ENCODE data around the gene DNAJC4. TPM values are rescaled to one million over a fixed set of nuclear protein-coding genes. Genes with fewer than 3 reads are reported as not detected.
A peak's percentile ranks its signal among the peaks of the same experiment; 100 is the strongest.

The DNAJC4 gene
- total RNA-seq, 1 experiment from 2014 or later = 26.0 TPM

DNA sequence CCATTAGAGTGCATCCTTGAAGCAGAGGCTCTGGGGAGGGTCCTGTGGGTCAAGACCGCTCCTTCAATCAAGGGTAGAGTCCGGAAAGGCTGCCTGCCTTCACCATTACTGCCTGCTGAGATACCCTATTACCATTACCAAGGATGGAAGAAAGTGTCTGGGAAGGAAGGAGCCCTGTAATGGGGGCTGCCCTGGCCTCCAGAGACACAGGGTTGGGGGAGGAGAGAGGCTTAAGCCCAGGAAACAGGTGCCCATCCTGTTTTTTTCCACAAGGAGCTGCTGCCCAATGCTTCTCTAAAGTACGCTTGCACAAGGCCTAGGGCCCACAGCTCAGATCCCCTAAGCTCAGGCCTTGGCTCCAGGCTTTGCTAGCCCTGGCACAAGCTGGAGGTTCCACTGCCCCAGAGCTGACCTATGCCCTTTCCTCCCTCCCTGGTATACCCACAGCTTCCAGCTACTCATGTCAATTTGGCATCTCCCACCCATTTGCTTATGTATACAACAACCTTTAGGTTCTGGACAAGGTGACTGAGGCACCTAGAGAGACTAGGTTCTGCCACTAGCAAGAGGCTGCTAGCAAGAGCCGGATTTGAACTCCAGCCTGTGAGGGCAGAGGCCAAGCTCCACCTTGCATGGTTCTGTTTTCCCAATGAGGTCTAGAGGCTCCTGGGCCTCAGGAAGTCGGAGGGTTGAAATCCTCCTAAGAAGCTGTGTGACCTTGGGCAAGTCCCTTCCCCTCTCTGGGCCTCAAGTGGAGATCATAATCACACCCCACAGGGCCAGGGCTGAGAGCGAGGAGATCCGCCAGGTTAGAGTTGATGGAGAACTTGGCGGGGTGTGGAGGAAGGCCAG, 19.4 kb downstream of the DNAJC4 start:
- H3K9me3 Mint-ChIP-seq = no peaks in the 10 kb centered on the region
- H3K27me3 Mint-ChIP-seq (ENCODE audit: low read depth) = no peaks in the 10 kb centered on the region
- CTCF ChIA-PET = interaction anchor here (0.6 to 5.3 kb wide), 23 partner anchors 7 to 599 kb away, joined by 3 to 75 read pairs (median 13); partner anchors contain the start of genes CATSPERZ, CCDC88B, DNAJC4 and ESRRA
- H3K4me1 Mint-ChIP-seq = peaks cover 42% of the 10 kb centered on the region
- no peak for DNase-seq (ENCODE audit: low spot score)
- ATAC-seq = peak; percentile 9
- POLR2A ChIA-PET = interaction anchor here (0.9 to 3.7 kb wide), 7 partner anchors 9 to 97 kb away, joined by 3 to 25 read pairs (median 4); partner anchors contain the start of genes FKBP2, NUDT22, PRDX5 and STIP1
- no peaks in the 10 kb centered on the region for H3K36me3 Mint-ChIP-seq
- TF ChIP-seq NFE2L1 (CRISPR knock-in tag; IDR thresholded peaks at IDR 0.05) (no peak), SMAD4 (CRISPR knock-in tag; IDR thresholded peaks at IDR 0.05) (no peak), EMX1 (CRISPR knock-in tag; IDR thresholded peaks at IDR 0.05) (no peak), GTF2I (CRISPR knock-in tag; conservative IDR thresholded peaks at IDR 0.05) (0 out of 2 replicates have a peak, but pooled peaks have one; percentile 20), SP1 (CRISPR knock-in tag; conservative IDR thresholded peaks at IDR 0.05) (peak; percentile 43; the same call in 1 of the 2 replicates)
- TF ChIP-seq, protein P1, sequence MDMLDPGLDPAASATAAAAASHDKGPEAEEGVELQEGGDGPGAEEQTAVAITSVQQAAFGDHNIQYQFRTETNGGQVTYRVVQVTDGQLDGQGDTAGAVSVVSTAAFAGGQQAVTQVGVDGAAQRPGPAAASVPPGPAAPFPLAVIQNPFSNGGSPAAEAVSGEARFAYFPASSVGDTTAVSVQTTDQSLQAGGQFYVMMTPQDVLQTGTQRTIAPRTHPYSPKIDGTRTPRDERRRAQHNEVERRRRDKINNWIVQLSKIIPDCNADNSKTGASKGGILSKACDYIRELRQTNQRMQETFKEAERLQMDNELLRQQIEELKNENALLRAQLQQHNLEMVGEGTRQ (CRISPR knock-in tag; IDR thresholded peaks at IDR 0.05) = no peak
- H3K4me3 Mint-ChIP-seq = peak overlapping the region; percentile 88
- peak overlapping the region; percentile 97 for H3K27ac Mint-ChIP-seq

DNA sequence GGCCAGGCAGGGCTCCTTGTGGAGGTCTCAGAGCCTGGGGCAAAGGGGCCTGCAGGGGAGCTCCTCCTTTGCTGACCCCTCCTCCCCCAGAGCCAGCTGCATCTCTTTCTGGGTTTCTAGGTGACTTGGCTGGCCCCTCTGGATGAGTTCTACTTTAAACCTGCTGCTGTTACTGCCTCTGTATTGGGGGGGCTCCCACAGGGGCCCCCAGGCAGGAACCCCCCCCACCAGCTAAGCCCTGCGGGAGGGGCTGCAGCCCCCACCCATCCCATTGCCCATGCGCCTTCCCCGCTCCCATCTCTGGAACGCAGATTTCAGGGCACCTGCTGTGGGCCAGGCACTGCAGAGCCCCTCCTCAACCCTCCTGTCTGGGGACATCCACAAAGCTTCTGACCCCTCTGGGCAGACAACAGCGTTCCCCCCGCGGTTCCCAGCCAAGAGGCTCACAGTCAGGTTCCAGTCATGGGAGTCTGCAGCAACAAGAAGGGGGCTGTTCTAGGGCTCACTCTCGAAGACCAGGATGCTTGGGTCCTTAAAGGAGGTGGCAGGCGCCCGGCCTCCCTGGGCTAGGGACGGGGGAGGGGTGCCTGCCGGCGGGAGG, 20.2 kb downstream of the DNAJC4 start:
- peaks cover 42% of the 10 kb centered on the region for H3K4me1 Mint-ChIP-seq
- no peaks in the 10 kb centered on the region for H3K9me3 Mint-ChIP-seq
- no peak for DNase-seq (ENCODE audit: low spot score)
- peak overlapping the region; percentile 97 for H3K27ac Mint-ChIP-seq
- ATAC-seq = no peak
- CTCF ChIA-PET = interaction anchor here (0.5 to 5.3 kb wide), 30 partner anchors 8 to 599 kb away, joined by 3 to 75 read pairs (median 9); partner anchors contain the start of genes CATSPERZ, CCDC88B, DNAJC4 and ESRRA
- peak; percentile 68; the same call in 1 of the 2 replicates for TF ChIP-seq ZNF423 (CRISPR knock-in tag; IDR thresholded peaks at IDR 0.05)
- TF ChIP-seq, protein P2, sequence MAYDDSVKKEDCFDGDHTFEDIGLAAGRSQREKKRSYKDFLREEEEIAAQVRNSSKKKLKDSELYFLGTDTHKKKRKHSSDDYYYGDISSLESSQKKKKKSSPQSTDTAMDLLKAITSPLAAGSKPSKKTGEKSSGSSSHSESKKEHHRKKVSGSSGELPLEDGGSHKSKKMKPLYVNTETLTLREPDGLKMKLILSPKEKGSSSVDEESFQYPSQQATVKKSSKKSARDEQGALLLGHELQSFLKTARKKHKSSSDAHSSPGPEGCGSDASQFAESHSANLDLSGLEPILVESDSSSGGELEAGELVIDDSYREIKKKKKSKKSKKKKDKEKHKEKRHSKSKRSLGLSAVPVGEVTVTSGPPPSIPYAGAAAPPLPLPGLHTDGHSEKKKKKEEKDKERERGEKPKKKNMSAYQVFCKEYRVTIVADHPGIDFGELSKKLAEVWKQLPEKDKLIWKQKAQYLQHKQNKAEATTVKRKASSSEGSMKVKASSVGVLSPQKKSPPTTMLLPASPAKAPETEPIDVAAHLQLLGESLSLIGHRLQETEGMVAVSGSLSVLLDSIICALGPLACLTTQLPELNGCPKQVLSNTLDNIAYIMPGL (CRISPR knock-in tag; IDR thresholded peaks at IDR 0.05) = 0 out of 2 replicates have a peak, but pooled peaks have one; percentile 5
- TF ChIP-seq TP53 (CRISPR knock-in tag; IDR thresholded peaks at IDR 0.05) = 0 out of 2 replicates have a peak, but pooled peaks have one; percentile 15
- TF ChIP-seq, protein P3, sequence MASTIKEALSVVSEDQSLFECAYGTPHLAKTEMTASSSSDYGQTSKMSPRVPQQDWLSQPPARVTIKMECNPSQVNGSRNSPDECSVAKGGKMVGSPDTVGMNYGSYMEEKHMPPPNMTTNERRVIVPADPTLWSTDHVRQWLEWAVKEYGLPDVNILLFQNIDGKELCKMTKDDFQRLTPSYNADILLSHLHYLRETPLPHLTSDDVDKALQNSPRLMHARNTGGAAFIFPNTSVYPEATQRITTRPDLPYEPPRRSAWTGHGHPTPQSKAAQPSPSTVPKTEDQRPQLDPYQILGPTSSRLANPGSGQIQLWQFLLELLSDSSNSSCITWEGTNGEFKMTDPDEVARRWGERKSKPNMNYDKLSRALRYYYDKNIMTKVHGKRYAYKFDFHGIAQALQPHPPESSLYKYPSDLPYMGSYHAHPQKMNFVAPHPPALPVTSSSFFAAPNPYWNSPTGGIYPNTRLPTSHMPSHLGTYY (CRISPR knock-in tag; IDR thresholded peaks at IDR 0.05) = no peak
- TF ChIP-seq FOXP1 (CRISPR knock-in tag; IDR thresholded peaks at IDR 0.05; ENCODE audit: borderline replicate concordance) = 0 out of 2 replicates have a peak, but pooled peaks have one; percentile 8
- TF ChIP-seq, protein P4, sequence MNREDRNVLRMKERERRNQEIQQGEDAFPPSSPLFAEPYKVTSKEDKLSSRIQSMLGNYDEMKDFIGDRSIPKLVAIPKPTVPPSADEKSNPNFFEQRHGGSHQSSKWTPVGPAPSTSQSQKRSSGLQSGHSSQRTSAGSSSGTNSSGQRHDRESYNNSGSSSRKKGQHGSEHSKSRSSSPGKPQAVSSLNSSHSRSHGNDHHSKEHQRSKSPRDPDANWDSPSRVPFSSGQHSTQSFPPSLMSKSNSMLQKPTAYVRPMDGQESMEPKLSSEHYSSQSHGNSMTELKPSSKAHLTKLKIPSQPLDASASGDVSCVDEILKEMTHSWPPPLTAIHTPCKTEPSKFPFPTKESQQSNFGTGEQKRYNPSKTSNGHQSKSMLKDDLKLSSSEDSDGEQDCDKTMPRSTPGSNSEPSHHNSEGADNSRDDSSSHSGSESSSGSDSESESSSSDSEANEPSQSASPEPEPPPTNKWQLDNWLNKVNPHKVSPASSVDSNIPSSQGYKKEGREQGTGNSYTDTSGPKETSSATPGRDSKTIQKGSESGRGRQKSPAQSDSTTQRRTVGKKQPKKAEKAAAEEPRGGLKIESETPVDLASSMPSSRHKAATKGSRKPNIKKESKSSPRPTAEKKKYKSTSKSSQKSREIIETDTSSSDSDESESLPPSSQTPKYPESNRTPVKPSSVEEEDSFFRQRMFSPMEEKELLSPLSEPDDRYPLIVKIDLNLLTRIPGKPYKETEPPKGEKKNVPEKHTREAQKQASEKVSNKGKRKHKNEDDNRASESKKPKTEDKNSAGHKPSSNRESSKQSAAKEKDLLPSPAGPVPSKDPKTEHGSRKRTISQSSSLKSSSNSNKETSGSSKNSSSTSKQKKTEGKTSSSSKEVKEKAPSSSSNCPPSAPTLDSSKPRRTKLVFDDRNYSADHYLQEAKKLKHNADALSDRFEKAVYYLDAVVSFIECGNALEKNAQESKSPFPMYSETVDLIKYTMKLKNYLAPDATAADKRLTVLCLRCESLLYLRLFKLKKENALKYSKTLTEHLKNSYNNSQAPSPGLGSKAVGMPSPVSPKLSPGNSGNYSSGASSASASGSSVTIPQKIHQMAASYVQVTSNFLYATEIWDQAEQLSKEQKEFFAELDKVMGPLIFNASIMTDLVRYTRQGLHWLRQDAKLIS (CRISPR knock-in tag; IDR thresholded peaks at IDR 0.05; ENCODE audit: borderline replicate concordance) = no peak
- H3K4me3 Mint-ChIP-seq = peak overlapping the region; percentile 88
- H3K36me3 Mint-ChIP-seq = no peaks in the 10 kb centered on the region
- POLR2A ChIA-PET = interaction anchor here (0.9 to 3.7 kb wide), 7 partner anchors 9 to 98 kb away, joined by 3 to 25 read pairs (median 4); partner anchors contain the start of genes FKBP2, NUDT22, PRDX5 and STIP1
- H3K27me3 Mint-ChIP-seq (ENCODE audit: low read depth) = no peaks in the 10 kb centered on the region

Measured in WTC11 (cell line).